GM19463 (cell line): ENCODE results near the gene FUT8.

ENCODE experiments used
- ATAC-seq: cut with Tn5 transposase; IDR thresholded peaks from one replicate; pipeline ENCODE4 v1.9.1; 2021; ENCODE audit warnings: mild to moderate bottlenecking, moderate library complexity; ENCODE audit not compliant: unreplicated experiment

Gene FUT8

DNA sequence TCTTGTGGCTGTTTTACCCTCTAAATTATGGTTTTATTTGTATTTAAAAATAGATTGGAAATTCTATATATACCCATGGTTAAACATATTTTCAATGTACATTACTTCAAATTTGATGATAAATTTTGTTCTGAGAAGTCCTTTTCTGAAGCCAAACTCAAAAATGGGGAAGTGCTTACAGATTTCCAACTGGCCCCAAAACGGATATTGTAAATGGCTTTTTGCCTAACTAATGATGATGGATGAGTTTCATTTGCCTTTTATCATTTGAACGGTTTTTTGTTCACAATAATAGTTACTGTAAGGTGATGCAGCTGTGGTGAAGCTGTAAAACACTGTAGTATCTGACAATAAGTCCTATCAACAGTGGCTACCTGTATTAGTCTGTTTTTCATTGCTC, 136.9 kb downstream of the FUT8 start:
- ATAC-seq, result no peak

GRCh38 chr14:65550779-65551643, 138.5 kb downstream of the FUT8 start:
- ATAC-seq, result no peak

DNA sequence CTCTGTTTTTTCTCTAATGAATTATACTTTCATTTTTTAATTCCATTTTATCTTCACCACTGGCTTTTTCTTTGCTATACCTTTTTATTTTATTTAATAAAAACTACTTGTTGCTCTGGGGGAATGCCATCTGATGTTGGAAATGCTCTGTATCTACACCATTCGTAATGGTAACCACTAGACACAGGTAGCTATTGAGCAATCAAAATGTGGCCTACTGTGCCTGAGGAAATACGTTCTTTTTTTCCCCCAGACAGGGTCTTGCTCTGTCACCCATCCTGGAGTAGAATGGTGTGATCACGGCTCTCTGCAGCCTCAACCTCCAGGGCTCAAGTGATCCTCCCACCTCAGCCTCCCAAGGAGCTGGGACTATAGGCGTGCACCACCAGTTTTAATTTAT, 140.2 kb downstream of the FUT8 start:
- ATAC-seq, result no peak

DNA sequence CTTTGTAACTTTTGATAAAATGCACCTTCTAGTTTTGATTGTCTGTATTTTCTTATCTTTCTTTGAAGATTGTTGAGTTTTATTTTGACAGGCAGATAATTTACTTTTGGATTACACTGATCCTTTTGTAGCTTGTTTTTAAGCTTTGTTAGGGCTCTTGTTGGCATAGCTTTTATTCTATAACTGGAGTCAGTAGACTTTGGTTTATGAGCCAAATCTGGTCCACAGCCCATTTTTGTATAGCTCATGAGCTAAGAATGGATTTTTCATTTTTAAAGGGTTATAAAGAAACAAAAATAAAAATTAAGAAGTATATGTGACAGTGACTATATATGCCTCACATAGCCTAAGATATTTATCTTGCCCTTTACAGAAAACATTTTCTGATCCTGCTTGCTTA, 142.3 kb downstream of the FUT8 start:
- no peak for ATAC-seq

GRCh38 chr14:65555358-65555757, 142.8 kb downstream of the FUT8 start:
- no peak for ATAC-seq

DNA sequence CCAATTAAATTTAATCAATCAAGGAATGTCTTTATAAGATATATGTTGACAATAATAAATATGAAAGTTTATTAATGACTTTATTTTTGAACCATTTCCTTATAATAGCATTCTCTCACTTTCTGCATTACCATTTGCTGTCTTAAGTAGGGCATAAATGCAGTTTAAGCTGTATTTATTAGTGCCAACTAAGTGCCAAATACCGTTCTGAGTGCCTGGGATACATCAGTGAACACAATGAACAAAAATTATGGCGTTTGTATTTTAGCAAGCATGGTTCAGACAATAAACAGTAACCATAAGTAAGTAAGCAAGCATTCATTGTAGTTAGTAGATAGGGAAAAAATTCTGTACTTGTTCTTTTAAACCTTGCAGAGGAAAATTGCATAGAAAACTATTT, 145.8 kb downstream of the FUT8 start:
- no peak for ATAC-seq

- ATAC-seq, result no peak
These were observed 148.0 kb downstream of the FUT8 start for GRCh38 chr14:65560340-65561027.

DNA sequence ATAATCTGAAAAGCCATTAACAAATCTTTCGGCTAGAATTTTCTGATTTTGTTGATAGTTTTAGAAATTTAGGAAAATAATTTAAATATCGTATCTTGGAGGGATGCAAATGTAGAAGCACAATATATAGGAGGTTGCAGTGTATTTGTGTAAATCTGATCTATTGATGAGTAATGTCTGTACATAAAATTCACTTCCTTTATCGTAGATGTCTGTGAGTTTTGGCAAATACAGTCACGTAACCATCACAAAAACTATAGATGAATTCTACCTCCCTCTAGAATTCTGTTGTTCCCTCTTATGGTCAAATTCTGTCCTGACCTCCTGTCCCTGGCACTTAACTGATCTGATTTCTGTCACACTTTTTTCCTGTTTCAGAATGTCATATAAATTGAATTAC, 151.8 kb downstream of the FUT8 start:
- no peak for ATAC-seq

DNA sequence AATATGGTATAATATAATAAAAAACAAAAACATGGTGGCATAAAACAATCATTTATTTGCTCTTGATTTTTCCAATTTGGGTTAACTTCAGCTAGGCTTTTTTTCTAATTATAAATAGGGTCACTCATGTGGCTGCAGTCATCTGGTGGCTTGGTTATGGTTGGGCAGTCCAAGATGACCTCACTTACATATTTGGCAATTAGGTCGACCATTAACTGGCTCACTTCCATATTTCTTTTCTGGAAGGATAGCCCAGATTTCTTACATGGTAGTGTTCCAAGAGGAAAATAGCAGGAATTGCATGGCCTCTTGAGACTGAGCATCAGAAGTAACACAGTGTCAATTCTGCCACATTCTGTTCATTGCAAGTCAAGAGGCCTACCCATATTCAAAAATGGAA, 153.4 kb downstream of the FUT8 start:
- ATAC-seq, result no peak

DNA sequence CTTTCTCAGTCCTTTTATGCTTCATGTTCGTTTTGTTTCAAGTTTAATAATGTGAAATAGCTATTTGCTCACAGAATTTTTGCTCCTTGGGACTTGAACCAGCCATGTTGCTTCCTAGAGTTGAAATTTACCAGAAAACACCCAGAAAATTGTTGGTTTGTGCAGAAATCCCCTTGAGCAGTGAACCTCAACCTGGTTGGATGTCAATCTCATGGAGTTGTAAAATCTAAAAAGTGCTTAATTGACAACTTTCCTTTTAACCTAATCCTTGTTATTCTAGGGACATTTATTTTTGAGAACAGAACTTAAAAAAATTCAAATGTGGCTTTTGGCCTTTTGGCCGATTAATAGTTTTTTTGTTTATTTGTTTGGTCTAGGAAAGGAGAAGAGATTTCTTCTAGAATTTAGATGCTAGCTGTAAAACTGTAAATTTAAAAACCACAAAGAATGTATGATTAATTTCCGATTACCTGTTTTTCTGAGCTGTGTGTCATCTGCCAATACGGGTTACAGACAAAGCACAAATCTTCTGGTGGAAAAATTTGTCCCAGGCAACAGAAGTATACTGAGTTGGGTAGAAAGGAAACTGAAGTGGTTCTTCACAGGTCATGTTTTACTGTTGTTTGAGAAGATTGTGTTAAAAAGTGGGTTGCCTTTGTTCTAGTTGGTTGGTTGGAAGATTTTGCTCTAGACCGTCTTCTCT, 154.4 kb downstream of the FUT8 start:
- ATAC-seq, result no peak

DNA sequence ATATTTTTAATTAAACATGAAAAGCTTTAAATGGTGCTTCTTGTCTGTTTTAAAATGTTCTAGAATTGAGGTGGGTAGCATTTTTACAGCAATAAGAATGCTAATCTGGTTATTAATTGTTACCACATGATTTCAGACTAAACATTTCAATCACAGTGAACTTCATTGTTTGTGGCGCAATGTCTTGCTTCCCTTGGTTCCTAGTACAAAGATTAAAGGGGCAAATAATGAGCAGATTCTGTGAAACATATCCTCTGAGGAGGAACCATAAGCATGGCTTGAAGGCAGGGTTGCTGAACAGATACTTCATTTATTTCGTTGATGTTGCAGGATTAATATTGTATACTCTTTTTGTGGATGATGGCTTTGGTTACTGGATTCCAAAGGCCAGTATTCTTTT, 162.1 kb downstream of the FUT8 start:
- ATAC-seq, result no peak

DNA sequence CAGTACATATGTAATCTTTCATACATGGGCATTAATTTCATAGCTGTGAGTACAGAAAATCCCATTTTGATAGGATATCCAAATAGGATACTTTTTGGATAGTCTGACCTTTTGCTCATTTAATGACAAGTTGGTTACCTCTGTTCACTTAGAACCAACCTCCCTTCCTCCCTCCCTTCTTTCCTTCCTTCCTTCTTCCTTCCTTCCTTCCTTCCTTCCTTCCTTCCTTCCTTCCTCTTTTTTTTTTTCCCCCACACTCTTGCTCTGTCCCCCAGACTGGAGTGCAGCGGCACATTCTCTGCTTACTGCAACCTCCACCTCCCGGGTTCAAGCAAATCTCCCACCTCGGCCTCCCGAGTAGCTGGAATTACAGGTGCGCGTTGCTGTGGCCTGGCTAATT, 162.9 kb downstream of the FUT8 start:
- ATAC-seq, result no peak

- no peak for ATAC-seq
These were observed 168.4 kb downstream of the FUT8 start for GRCh38 chr14:65580973-65581372.

DNA sequence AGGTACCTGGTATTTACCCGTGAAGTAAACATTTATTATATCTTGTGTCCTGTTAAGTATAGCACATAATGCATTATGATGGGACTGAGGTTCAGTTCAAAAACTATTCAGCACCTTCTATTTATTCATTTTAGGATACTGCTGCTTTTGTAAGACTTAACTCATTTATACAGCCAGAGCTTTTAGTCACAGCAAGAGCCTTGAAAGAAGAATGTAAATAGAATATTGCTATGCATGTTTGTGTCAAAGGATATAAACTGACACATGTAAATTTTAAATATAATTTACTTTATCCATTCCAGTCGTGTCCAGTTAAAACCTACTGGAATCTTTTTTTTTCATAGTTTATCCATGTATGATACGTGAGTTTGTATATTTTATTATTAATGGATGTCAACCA, 168.8 kb downstream of the FUT8 start:
- no peak for ATAC-seq

GRCh38 chr14:65581799-65582198, 169.3 kb downstream of the FUT8 start:
- ATAC-seq, result no peak

DNA sequence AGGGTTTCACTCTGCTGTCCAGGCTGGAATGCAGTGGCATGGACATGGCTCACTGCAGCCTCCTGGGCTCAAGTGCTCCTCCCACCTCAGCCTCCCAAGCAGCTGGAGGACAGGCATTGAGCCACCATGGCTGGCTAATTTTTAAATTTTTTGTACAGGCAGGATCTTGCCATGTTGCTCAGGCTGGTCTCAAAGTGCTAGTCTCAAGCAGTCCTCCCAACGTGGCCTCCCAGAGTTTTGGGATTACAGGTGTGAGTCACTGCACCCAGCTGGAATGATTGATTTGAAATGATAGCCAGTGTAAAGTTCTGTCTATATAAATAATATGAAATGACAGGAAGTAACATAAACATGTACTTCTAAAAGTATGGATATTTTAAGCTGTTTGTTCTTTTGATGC, 172.7 kb downstream of the FUT8 start:
- ATAC-seq, result no peak

- ATAC-seq, result no peak
These were observed 176.1 kb downstream of the FUT8 start for GRCh38 chr14:65588426-65589140.

DNA sequence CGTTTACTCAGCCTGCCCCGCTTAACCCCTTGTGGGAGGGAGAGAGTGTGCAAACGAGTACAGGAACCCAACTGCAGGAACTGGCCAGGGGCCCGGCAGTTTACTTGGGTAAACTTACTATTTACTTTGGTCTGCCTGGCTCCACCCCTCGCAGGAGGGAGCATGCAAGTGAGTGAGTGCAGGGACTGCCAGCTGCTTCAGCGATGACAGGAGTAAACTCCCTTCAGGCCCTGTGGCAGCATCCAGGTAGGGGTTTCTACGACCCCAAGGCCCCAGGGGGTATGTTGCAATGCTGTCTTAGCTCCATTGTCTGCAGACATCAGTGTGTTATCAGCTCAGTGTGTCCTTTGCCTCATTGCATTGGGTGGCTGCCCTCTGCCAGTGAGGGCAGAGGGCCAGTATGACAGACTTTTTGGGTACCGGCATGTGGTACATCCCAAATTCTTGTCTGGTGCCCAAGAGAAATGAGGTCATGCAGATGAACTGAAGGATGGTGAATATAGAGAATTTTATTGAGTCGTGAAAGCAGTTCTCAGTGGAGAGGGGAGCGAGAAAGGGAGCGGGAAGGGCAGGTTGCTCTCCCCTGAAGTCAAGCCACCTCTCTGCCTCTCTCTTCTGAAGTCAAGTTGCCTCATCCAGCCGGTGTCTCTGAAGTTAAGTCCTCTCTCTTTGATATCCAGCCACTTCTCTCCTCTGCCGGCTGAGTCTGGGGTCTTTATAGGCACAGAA, 181.8 kb downstream of the FUT8 start:
- ATAC-seq, result no peak

GRCh38 chr14:65594882-65595237, 182.3 kb downstream of the FUT8 start:
- no peak for ATAC-seq

DNA sequence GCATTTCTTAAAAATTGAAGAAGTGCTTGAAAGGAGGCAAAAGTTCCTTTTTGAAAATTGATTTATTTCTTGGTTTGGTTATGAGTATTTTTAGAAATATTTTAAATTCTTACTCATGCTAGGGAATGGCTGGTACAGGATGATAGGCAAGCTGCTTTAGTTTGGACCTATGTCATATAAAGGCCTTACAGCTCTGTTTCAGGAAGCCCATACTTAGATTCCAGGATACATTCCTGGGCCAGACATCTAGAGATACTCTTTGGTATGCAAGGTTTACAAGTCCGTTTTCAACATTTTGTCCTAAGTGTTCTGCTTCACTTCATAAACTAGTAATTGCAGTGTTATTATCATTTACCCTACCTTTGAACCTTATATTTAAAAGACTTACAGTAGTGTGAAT, 186.8 kb downstream of the FUT8 start:
- no peak for ATAC-seq

GRCh38 chr14:65600742-65601141, 188.2 kb downstream of the FUT8 start:
- no peak for ATAC-seq
